Measurements from ENCODE around the gene LACRT.

- TF ChIP-seq EP300 (IDR thresholded peaks at IDR 0.05) (no peak), CTCF (IDR thresholded peaks at IDR 0.05) (no peak)
Measured at GRCh38 chr12:54663603-54664002, 28.9 kb upstream of the LACRT start.
